Heart left ventricle (tissue), 13 donors: ENCODE data around the gene CDCA5.

Experiments used
- CTCF ChIP-seq, 12 donors: fragments of 200-600 bp; sonication (generic) in 4 of 12; IDR thresholded peaks; one replicate each; pipeline versions ENCODE4 v1.5.0 to v1.8.0; 2018 to 2022; ENCODE audit warnings: antibody characterized with exemption in 12 of 12, mild to moderate bottlenecking in 5 of 12
- POLR2A ChIP-seq, 2 donors: fragments of 450-650 bp; IDR thresholded peaks; one replicate each; pipeline ENCODE4 v1.6.1; 2017; ENCODE audit warnings: antibody characterized with exemption in 2 of 2, mild to moderate bottlenecking in 2 of 2, moderate library complexity in 2 of 2
- donor health status: ischemic (EF 13 %, LVEDD 7.1; RV severe dilation, severe dysfunction).
- donor health status: DM: no; HTN: yes; CAD: no.
- donor health status: DM: no; HTN: no; CAD: no.
- donor health status: ischemic (EF 25% LVEDD 6.9; RV normal size, moderate dysfunction).
- donor health status: ischemic (EF 25% LVEDD 5.7; RV mildly dilated, moderate dysfunction).
- donor health status: ischemic (EF 35%, LVEDD 5.7; RV mildly dilated, moderate dysfunction).
- donor health status: nonischemic (EF 11% LVEDD 7.7; RV severe dilation, severe dysfunction).
- donor health status: DM: yes; HTN: yes; CAD: no.
- donor health status: PGD.
- donor health status: ischemic (EF 29% LVEDD 5.4; RV normal size, mild dysfunction).
- donor health status: nonischemic (EF 23%, LVEDD 6.1; RV moderate dilation, normal function).

- TF ChIP-seq POLR2A (IDR thresholded peaks at IDR 0.05) (no peak), CTCF (IDR thresholded peaks at IDR 0.05) (peak in 1 of 12 donors; percentile 5)
Measured at GRCh38 chr11:65060913-65061408, 22.9 kb downstream of the CDCA5 start.
